Raji (cell line): ENCODE data around the gene C1orf226.

Source experiments
- POLR2A ChIP-seq: IDR thresholded peaks from 2 replicates; pipeline ENCODE4 v1.6.1; 2011; ENCODE audit warnings: low read depth, low read length, control low read depth; ENCODE audit not compliant: insufficient read depth

The C1orf226 gene

GRCh38 chr1:162373541-162374260 is 7.8 kb upstream of the C1orf226 start:
- no peak for TF ChIP-seq POLR2A

DNA sequence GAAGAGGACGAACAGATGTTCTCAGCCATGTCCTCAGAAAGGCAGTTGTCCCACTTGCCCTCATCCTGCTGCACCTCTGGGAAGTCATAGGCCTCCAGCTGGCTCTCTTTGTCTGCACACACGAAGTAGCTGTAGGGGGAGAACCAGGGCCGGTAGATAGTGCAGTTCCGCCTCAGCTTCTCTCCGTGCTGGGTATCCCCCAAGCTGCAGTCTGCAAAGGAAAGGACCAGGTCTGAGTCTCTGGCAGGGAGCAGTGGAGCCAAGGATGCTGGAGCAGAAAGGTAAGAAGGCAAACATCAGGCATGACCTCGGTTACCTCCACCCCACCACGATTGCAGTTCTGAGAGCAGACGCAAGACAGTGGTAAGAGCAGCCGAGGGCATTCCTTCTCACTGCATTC is 7.1 kb upstream of the C1orf226 start:
- TF ChIP-seq POLR2A: no peak

DNA sequence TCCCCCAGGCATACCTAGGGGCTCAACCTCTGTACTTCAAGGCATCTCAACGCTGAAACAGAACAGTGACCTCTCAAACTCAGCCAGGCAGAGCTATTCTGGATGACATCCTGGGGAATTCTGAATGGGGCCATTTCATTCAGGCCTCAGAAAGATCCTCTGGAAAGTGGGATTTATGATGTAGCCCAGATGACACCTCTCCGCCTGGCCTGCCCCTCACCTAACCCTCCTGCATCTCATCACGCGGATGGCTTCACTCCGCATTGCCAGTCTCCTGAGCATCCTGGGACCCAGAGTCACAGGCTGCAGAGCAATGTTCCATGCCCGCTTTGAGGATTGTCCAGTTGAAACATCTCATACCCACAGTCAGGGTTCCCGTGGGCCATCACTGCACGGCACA is 6.1 kb upstream of the C1orf226 start:
- no peak for TF ChIP-seq POLR2A

DNA sequence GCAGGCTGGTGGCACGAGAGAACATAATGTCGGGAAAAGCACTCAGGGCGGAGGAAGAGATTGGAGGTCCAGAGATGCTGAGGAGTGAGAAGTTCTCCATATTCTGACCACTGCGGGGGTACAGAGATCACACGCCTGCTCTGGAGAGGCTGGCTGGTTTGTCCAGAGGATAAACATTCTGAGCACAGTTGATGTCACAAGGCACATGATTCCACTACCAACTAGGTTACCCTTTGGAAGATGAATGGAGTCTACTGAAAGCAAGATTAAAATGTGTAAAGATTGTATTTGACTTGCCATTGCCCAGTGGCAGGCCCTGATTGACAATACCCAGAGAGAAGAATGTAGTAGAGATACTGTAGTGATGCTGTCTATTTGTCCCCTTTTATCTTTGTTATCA is 4.8 kb upstream of the C1orf226 start, which contains the start of gene SPATA46:
TSS of gene SPATA46 (minus strand) at position 164 of the 400 bp plus-strand sequence. CDS start at position 100, 64 bp downstream.
- TF ChIP-seq POLR2A: no peak

DNA sequence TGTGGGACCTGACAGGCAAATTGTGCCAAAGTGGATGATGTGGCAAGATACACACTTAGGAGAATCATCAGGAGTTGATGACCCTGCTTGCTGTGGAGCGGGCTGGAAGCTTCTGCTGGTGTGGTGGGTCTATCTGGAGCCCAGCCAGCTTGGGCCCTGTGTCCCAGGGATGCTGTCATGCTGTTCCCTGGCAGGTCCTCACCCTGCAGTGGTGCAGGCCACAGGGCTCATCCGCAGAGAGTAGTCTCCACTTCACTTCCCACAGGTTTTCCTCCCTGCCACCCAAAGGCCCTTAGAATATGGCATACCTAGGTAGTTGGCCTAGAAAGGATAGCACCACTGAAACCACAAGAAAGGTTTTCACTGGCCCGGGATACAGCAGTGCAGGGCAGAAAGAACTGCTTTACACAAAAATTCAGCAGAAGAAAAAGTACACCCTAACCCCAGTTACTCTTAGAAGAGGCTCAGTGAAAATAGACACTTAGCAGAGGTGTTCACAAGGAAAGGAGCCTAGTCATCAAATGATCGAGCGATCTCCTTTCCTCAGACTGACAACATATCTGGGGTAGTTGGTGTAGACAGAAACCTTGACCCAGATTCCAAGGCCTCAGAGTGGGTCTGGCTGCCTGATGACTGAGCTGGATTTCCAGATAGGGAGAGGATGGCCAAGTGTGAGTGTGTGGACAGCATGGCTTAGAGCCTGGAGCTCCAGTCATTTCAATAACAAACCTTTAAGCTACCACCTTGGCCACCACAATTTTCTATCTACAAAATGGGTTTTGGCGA is 1.3 kb upstream of the C1orf226 start:
- TF ChIP-seq POLR2A: no peak

- no peak for TF ChIP-seq POLR2A
Observed at GRCh38 chr1:162381941-162382750, 618 bp downstream of the C1orf226 start.

DNA sequence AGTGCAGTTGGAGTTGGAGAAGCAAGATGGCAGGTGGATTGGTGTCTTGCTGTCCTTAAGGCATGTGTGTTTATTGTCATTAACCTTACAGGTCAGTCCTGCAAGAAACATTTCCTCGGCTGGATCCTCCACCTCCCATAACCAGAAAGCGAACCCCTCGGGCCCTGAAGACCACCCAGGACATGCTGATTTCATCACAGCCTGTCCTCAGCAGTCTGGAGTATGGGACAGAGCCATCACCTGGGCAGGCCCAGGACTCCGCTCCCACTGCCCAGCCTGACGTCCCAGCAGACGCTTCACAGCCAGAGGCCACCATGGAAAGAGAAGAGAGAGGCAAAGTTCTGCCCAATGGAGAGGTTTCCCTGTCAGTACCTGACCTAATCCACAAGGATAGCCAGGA is 1.6 kb downstream of the C1orf226 start:
- no peak for TF ChIP-seq POLR2A

DNA sequence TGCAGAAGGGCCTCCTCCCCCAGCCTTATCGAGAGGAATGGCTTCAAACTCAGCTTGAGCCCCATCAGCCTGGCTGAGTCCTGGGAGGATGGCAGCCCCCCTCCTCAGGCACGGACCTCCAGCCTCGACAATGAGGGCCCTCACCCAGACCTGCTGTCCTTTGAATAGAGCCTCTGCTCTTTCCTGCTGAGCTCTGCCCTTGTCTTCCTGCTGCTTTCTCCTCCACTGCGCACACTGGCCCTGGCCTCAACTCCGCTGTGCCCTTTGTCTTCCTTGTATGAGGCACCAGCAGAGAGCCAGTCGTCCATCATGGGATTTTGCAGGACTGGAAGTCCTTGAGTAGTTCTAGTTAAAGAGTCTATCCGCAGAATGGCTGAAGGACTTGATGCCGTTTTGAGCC is 2.0 kb downstream of the C1orf226 start:
- TF ChIP-seq POLR2A: no peak

GRCh38 chr1:162384116-162384515 is 2.6 kb downstream of the C1orf226 start:
- no peak for TF ChIP-seq POLR2A

DNA sequence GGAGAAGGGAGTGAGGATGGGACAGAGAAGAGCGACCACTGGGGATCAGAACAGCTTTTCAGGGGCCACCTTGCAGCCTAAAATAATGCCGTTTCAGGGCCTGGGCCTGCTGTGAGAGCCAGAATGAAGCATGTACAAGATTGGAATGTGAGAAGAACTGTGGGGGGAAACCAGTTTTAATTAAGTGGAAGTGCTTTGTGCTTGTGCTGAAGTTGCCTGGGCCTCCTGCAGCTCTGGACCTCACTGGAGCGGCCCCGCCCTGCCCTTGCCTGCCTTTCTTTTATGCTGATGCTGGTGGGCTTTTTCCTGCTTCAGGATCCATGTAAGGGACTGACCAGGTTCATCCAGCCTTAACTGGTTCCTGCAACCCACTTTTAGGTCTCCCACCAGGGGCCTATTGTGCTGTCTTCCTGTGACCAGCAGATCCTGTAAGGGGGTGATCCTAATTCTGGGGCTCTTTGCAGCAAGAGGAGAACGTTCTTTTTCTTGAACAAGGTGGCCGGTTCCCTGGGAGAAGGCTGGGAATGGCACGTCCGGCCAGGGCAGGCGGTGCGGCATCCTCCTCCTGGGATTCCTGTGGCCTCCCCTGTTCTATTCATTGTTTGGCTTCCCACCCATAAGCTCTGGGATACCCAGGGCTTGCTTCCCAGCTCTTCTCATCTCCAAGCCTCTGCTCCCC is 3.2 kb downstream of the C1orf226 start:
- TF ChIP-seq POLR2A: no peak

GRCh38 chr1:162385280-162385623 is 3.7 kb downstream of the C1orf226 start:
- no peak for TF ChIP-seq POLR2A

GRCh38 chr1:162385702-162386101 is 4.2 kb downstream of the C1orf226 start:
- TF ChIP-seq POLR2A: no peak

GRCh38 chr1:162386292-162387225 is 5.0 kb downstream of the C1orf226 start:
- no peak for TF ChIP-seq POLR2A
